ENCODE data around the gene FNDC8. TPM values are rescaled to one million over a fixed set of nuclear protein-coding genes. Genes with fewer than 3 reads are reported as not detected.
A peak's percentile ranks its signal among the peaks of the same experiment; 100 is the strongest.
"Not testable (repeated sequence)": the region's sequence is repeated elsewhere in the genome, so short reads cannot be mapped to it uniquely, and the experiment has no call there.

Gene FNDC8
- total RNA-seq, 1 experiment from 2014 or later, result not detected

GRCh38 chr17:35149941-35150340, 28.5 kb downstream of the FNDC8 start:
- ATAC-seq (no peak), DNase-seq (no peak)
- Histone ChIP-seq H3K4me2 (ENCODE audit: low read length) (no peak overlapping the region), H3K9me2 (replicated peaks; ENCODE audit: low read length) (no peaks in the 10 kb centered on the region), H4K20me1 (ENCODE audit: low read length) (no peaks in the 10 kb centered on the region), H3K36me3 (ENCODE audit: low read depth, low read length) (no peaks in the 10 kb centered on the region), H3K9me3 (ENCODE audit: low read length) (no peaks in the 10 kb centered on the region), H3K4me3 (ENCODE audit: low read length) (no peak overlapping the region), H3F3A (ENCODE audit: low read length, unreplicated experiment) (no peaks in the 10 kb centered on the region), H3K9ac (ENCODE audit: low read length) (no peak overlapping the region), H2AFZ (ENCODE audit: low read length) (no peak overlapping the region), H3K27me3 (ENCODE audit: low read length) (no peaks in the 10 kb centered on the region), H3K79me2 (ENCODE audit: low read length) (no peaks in the 10 kb centered on the region), H3K4me1 (ENCODE audit: insufficient read depth, low read length) (0 out of 2 replicates have a peak, but pooled peaks cover 4% of the 10 kb centered on the region), H3K27ac (ENCODE audit: low read length) (no peak overlapping the region)
- TF ChIP-seq, protein P1, sequence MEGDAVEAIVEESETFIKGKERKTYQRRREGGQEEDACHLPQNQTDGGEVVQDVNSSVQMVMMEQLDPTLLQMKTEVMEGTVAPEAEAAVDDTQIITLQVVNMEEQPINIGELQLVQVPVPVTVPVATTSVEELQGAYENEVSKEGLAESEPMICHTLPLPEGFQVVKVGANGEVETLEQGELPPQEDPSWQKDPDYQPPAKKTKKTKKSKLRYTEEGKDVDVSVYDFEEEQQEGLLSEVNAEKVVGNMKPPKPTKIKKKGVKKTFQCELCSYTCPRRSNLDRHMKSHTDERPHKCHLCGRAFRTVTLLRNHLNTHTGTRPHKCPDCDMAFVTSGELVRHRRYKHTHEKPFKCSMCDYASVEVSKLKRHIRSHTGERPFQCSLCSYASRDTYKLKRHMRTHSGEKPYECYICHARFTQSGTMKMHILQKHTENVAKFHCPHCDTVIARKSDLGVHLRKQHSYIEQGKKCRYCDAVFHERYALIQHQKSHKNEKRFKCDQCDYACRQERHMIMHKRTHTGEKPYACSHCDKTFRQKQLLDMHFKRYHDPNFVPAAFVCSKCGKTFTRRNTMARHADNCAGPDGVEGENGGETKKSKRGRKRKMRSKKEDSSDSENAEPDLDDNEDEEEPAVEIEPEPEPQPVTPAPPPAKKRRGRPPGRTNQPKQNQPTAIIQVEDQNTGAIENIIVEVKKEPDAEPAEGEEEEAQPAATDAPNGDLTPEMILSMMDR (conservative IDR thresholded peaks at IDR 0.05; ENCODE audit: low read depth, low read length), result no peak
- no peak for TF ChIP-seq EZH2phosphoT487 (IDR thresholded peaks at IDR 0.05; ENCODE audit: borderline replicate concordance, low read length)
- TF ChIP-seq EZH2 (IDR thresholded peaks at IDR 0.05; ENCODE audit: low read length, unreplicated experiment), result no peak
- POLR2A ChIA-PET (ENCODE audit: unreplicated experiment), result no interaction called here
- BruUV-seq (replicated peaks), result no TSS peak
- intact Hi-C loops (cut with micrococcal nuclease), result no loop called here
- CTCF ChIA-PET, result no interaction called here

DNA sequence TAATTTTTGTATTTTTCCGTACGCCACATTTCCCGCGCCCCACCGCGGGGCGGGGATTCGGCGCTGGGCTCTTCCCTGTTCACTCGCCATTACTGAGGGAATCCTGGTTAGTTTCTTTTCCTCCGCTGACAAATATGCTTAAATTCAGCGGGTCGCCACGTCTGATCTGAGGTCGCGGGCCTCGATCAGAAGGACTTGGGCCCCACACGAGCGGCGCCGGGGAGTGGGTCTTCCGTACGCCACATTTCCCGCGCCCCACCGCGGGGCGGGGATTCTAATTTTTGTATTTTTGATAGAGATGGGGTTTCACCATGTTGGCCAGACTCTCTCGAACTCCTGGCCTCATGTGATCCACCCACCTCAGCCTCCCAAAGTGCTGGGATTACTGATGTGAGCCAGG, 29.7 kb downstream of the FNDC8 start:
- H2AFZ ChIP-seq (ENCODE audit: low read length); H3K4me1 ChIP-seq (ENCODE audit: insufficient read depth, low read length); H3K36me3 ChIP-seq (ENCODE audit: low read depth, low read length); BruUV-seq (replicated peaks); H3K4me2 ChIP-seq (ENCODE audit: low read length); H3F3A ChIP-seq (ENCODE audit: low read length, unreplicated experiment); DNase-seq; H3K27me3 ChIP-seq (ENCODE audit: low read length); POLR2A ChIA-PET (ENCODE audit: unreplicated experiment); H3K9me2 ChIP-seq (replicated peaks; ENCODE audit: low read length); ATAC-seq; H4K20me1 ChIP-seq (ENCODE audit: low read length); H3K9me3 ChIP-seq (ENCODE audit: low read length); H3K9ac ChIP-seq (ENCODE audit: low read length); H3K27ac ChIP-seq (ENCODE audit: low read length); H3K79me2 ChIP-seq (ENCODE audit: low read length); CTCF ChIA-PET; H3K4me3 ChIP-seq (ENCODE audit: low read length); intact Hi-C loops (cut with micrococcal nuclease): not testable (repeated sequence)

GRCh38 chr17:35152421-35153140, 31.2 kb downstream of the FNDC8 start:
- TF ChIP-seq EZH2 (IDR thresholded peaks at IDR 0.05; ENCODE audit: low read length, unreplicated experiment) (no peak), EZH2phosphoT487 (IDR thresholded peaks at IDR 0.05; ENCODE audit: borderline replicate concordance, low read length) (no peak)
- TF ChIP-seq, protein P1 (conservative IDR thresholded peaks at IDR 0.05; ENCODE audit: low read depth, low read length), result no peak
- POLR2A ChIA-PET (ENCODE audit: unreplicated experiment), result no interaction called here
- H3K9me2 ChIP-seq (replicated peaks; ENCODE audit: low read length), result no peaks in the 10 kb centered on the region
- no peaks in the 10 kb centered on the region for H3F3A ChIP-seq (ENCODE audit: low read length, unreplicated experiment)
- no peak overlapping the region for H3K4me3 ChIP-seq (ENCODE audit: low read length)
- peak; percentile 6 for DNase-seq
- CTCF ChIA-PET, result no interaction called here
- no peaks in the 10 kb centered on the region for H3K27me3 ChIP-seq (ENCODE audit: low read length)
- no peaks in the 10 kb centered on the region for H3K36me3 ChIP-seq (ENCODE audit: low read depth, low read length)
- H3K4me2 ChIP-seq (ENCODE audit: low read length), result no peak overlapping the region
- intact Hi-C loops (cut with micrococcal nuclease), result no loop called here
- no peak for ATAC-seq
- H3K9me3 ChIP-seq (ENCODE audit: low read length), result no peaks in the 10 kb centered on the region
- H3K4me1 ChIP-seq (ENCODE audit: insufficient read depth, low read length), result 0 out of 2 replicates have a peak, but pooled peaks cover 4% of the 10 kb centered on the region
- H3K9ac ChIP-seq (ENCODE audit: low read length), result no peak overlapping the region
- H2AFZ ChIP-seq (ENCODE audit: low read length), result no peak overlapping the region
- BruUV-seq (replicated peaks), result no TSS peak
- H3K79me2 ChIP-seq (ENCODE audit: low read length), result no peaks in the 10 kb centered on the region
- H4K20me1 ChIP-seq (ENCODE audit: low read length), result no peaks in the 10 kb centered on the region
- no peak overlapping the region for H3K27ac ChIP-seq (ENCODE audit: low read length)

All from PC-3 (cell line).